ENCODE data around the gene SH3BP5L. TPM values are rescaled to one million over a fixed set of nuclear protein-coding genes. Genes with fewer than 3 reads are reported as not detected.

SH3BP5L gene
- total RNA-seq, 1 donor from 2014 or later = 21.3 TPM

DNA sequence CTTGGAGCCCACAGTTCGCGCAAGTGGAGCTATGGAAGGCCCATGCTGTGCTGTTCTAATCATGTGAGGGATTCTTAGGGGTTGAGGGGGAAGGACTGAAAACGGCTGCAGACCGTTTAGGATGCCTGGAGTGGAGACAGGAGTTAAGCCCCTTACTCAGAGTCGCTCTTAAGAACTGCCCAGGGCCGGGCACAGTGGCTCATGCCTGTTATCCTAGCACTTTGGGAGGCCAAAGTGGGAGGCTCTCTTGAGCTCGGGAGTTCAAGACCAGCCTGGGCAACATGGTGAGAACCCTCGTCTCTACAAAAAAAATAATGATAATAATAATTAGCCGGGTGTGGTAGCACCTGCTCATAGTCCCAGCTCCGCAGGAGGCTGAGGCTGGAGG lies 13.4 kb upstream of the SH3BP5L start:
- Histone ChIP-seq H3K27ac (peak overlapping the region; percentile 100), H3K4me3 (peak overlapping the region; percentile 82), H3K27me3 (no peaks in the 10 kb centered on the region), H3K36me3 (no peaks in the 10 kb centered on the region), H3K9me3 (no peaks in the 10 kb centered on the region), H3K4me1 (peaks cover 38% of the 10 kb centered on the region)
- TF ChIP-seq, protein P1, sequence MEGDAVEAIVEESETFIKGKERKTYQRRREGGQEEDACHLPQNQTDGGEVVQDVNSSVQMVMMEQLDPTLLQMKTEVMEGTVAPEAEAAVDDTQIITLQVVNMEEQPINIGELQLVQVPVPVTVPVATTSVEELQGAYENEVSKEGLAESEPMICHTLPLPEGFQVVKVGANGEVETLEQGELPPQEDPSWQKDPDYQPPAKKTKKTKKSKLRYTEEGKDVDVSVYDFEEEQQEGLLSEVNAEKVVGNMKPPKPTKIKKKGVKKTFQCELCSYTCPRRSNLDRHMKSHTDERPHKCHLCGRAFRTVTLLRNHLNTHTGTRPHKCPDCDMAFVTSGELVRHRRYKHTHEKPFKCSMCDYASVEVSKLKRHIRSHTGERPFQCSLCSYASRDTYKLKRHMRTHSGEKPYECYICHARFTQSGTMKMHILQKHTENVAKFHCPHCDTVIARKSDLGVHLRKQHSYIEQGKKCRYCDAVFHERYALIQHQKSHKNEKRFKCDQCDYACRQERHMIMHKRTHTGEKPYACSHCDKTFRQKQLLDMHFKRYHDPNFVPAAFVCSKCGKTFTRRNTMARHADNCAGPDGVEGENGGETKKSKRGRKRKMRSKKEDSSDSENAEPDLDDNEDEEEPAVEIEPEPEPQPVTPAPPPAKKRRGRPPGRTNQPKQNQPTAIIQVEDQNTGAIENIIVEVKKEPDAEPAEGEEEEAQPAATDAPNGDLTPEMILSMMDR (IDR thresholded peaks at IDR 0.05) = no peak
- no peak for DNase-seq
- no peak for ATAC-seq
- intact Hi-C loops (cut with DNase I) = no loop called here

DNA sequence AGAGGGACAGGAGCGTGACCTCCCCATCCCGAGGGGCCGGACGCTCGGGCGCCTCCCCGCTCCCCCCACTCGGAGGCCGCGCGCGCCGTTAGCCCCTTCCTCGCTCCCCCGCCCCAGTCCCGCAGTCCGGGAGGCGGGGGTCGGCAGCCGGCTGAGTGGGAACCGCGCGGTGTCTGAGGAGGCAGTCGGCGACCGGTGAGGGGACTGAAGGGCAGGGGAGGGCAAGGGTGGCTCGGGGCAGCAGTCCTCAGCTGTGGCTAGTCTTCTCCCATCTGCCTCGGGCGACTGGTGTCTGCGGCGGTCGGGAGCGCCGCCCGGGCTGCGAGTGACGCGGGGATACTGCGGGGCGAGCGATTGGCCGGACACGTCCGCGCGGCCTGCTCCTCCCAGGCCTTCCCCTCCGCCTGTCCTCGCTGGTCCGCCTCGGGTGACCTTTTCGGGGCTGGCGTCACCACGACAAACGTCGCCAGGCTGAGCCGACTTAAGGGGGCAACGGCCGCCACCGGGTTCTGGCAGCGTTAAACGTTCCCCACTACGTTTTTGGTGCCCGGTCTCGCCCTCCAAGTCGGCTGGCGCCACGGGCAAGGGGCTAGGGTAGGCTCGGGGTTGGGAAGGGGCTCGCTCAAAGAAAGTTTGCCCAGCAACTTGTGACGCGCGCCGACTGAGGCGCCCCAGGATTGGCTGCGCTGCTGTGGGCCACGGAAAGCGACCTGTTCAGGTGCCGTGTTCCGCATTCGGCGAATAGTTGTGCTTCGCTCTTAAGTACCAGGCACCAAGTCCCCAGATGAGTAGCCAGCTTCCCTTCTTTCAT lies 12.8 kb upstream of the SH3BP5L start:
- no peaks in the 10 kb centered on the region for H3K9me3 ChIP-seq
- intact Hi-C loops (cut with DNase I) = no loop called here
- TF ChIP-seq, protein P1 (IDR thresholded peaks at IDR 0.05) = no peak

DNA sequence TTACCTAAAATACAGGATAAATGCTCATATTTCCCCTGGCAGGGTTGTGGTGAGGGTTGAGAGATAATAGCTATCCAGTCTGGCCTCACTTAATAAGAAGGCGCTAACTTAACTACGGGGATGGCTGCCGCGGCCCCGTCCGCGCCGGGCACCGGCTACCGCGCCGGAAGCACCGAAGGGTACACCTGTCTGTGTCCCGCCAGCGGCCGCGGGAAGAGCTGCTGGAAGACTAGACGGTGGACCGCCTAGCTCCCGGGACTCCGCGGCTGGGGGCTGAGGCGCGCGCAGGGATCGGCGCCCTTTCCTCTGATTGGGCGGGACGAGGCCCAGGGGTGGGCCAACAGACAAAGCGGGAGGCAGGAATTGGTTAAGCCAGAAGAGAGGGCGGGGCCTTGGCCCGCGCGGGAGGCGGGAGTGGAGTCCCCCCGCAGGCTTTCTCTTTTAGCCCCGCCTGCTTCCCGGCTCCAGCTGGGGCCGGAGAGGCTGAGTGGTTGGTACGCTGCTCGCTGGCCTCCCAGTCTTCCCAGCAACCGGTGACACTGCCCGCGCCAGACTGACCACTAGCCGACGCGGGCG lies 12.2 kb upstream of the SH3BP5L start, which contains the start of gene ZNF672:
Gene ZNF672, plus strand, starts transcription at position 444 of the 576 bp plus-strand sequence. CDS start 9,051 bp downstream, outside the sequence.
- Histone ChIP-seq H3K27me3 (no peaks in the 10 kb centered on the region), H3K27ac (peak within 1 kb of the TSS; percentile 100), H3K36me3 (no peaks in the 10 kb centered on the region), H3K4me3 (peak within 1 kb of the TSS; percentile 82), H3K9me3 (no peaks in the 10 kb centered on the region), H3K4me1 (peaks cover 38% of the 10 kb centered on the region)
- ATAC-seq (peak; percentile 93), DNase-seq (peak; percentile 100)
- intact Hi-C loops (cut with DNase I) = no loop called here
- TF ChIP-seq, protein P1 (IDR thresholded peaks at IDR 0.05) = no peak

More for the DNA sequence above, 12.8 kb upstream of the SH3BP5L start:
- Histone ChIP-seq H3K4me3 (peak overlapping the region; percentile 82), H3K27ac (peak overlapping the region; percentile 100), H3K36me3 (no peaks in the 10 kb centered on the region), H3K4me1 (peaks cover 38% of the 10 kb centered on the region), H3K27me3 (no peaks in the 10 kb centered on the region)
- ATAC-seq (peak; percentile 84), DNase-seq (peak; percentile 96)

DNA sequence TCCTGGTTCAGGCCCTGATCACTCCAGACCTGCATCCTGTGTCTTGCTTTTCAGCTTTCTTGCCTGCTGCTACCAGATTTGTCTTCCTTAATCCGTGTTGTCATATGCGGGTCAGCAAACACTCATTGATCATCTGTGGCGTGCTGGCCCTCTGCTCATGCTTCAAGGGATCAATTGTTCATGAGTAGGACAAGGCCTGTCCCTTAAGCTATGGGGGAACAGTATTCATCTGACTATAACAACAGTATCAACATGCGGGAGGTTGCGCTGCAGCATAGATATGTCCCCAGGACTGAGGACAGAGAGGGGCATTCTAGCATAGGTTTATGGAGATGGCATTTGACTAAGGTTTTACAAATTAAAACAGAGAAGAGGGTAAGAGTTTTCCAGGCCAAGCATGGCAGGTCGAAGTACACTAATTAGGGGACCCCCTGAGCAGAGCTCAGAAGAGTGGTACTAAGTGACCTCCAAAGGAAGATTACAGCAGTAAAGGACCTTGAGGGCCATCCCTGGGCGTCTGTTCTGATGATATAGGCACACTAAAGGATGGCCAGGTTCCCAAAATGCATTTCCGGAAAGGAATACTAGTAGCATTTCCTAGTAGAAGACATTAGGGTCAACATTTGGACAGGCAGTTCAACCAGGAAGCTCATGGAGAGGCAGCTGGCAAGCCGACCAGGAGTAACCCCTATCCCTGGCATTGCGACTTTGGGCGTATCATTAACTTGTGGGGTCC lies 11.5 kb upstream of the SH3BP5L start:
- Histone ChIP-seq H3K36me3 (no peaks in the 10 kb centered on the region), H3K4me1 (peaks cover 32% of the 10 kb centered on the region), H3K27me3 (no peaks in the 10 kb centered on the region), H3K27ac (peak overlapping the region; percentile 100), H3K9me3 (no peaks in the 10 kb centered on the region), H3K4me3 (peak overlapping the region; percentile 82)
- ATAC-seq (no peak), DNase-seq (no peak)
- intact Hi-C loops (cut with DNase I) = no loop called here
- TF ChIP-seq, protein P1 (IDR thresholded peaks at IDR 0.05) = no peak

DNA sequence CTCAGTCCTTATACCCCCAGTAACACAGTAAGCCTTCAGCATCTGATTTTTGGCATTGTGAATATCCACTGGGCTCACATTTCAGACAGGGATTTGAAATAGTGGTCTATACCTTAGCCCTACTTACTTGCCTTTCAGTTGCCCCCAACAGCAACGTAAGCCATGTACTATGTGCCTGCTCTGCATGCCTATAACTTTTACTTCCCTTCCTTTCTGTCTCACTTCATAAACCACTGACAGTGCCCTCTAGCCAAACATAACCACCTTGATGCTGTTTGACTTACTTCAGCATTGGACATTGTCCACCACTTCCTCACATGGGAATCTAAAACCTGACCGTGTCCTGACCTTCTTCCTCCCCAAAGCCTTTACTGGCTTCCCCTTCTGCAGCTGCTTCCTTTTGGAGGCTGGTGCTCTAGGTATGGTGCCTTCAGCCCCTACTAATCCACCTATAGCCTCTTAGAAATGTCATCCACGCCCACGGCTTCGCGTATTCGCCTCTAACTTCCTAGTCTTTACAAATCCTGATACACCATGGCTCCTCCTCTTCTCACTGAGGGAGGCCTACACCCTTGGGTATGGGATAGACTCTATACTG lies 8.7 kb upstream of the SH3BP5L start:
- intact Hi-C loops (cut with DNase I) = no loop called here
- no peaks in the 10 kb centered on the region for H3K36me3 ChIP-seq
- H3K9me3 ChIP-seq = no peaks in the 10 kb centered on the region
- H3K27ac ChIP-seq = no peak overlapping the region
- DNase-seq (no peak), ATAC-seq (no peak)
- no peak overlapping the region for H3K4me3 ChIP-seq
- TF ChIP-seq, protein P1 (IDR thresholded peaks at IDR 0.05) = no peak
- peaks cover 8% of the 10 kb centered on the region for H3K4me1 ChIP-seq
- H3K27me3 ChIP-seq = no peaks in the 10 kb centered on the region
